Smooth muscle cell (in vitro differentiated cells): ENCODE measurements around the gene STBD1. TPM values are rescaled to one million over a fixed set of nuclear protein-coding genes. Genes with fewer than 3 reads are reported as not detected.
"Not testable (repeated sequence)": the region's sequence is repeated elsewhere in the genome, so short reads cannot be mapped to it uniquely, and the experiment has no call there.

ENCODE experiments used
- DNase-seq: peaks from one replicate; lab custom pipeline; 2025; ENCODE audit not compliant: unreplicated experiment; lab: John Stamatoyannopoulos, UW
- H2AFZ ChIP-seq: fragments of 200-600 bp; sonication (generic); 2 replicates; pipeline ENCODE4 v1.6.0; 2016; ENCODE audit warnings: antibody characterized with exemption, low read depth, mild to moderate bottlenecking
- H3F3A ChIP-seq: fragments of 200-600 bp; sonication (generic); 2 replicates; pipeline ENCODE4 v1.6.0; 2017; ENCODE audit warnings: antibody characterized with exemption, low read depth
- H3K27ac ChIP-seq: fragments of 200-600 bp; sonication (generic); 2 replicates; pipeline ENCODE4 v1.5.1; 2016; ENCODE audit warnings: low read depth, mild to moderate bottlenecking
- H3K27me3 ChIP-seq: fragments of 200-600 bp; sonication (generic); 2 replicates; pipeline ENCODE4 v1.6.1; 2016; ENCODE audit warnings: low read depth, mild to moderate bottlenecking
- H3K36me3 ChIP-seq: fragments of 200-600 bp; sonication (generic); 2 replicates; pipeline ENCODE4 v1.5.1; 2016; ENCODE audit warnings: low read depth
- H3K4me1 ChIP-seq: fragments of 200-600 bp; sonication (generic); 2 replicates; pipeline ENCODE4 v1.5.1; 2016; ENCODE audit warnings: low read depth
- H3K4me2 ChIP-seq: fragments of 200-600 bp; sonication (generic); 2 replicates; pipeline ENCODE4 v1.6.0; 2016; ENCODE audit warnings: mild to moderate bottlenecking
- H3K4me3 ChIP-seq: fragments of 200-600 bp; sonication (generic); 2 replicates; pipeline ENCODE4 v1.5.1; 2016; ENCODE audit warnings: mild to moderate bottlenecking
- H3K79me2 ChIP-seq: fragments of 200-600 bp; sonication (generic); 2 replicates; pipeline ENCODE4 v1.6.0; 2016; ENCODE audit warnings: low read depth, mild to moderate bottlenecking
- H3K9ac ChIP-seq: fragments of 200-600 bp; sonication (generic); 2 replicates; pipeline ENCODE4 v1.6.0; 2016; ENCODE audit warnings: low read depth
- H3K9me3 ChIP-seq: fragments of 200-600 bp; sonication (generic); replicated peaks from 2 replicates; pipeline ENCODE4 v1.5.1; 2016; ENCODE audit warnings: low read depth
- H4K20me1 ChIP-seq: fragments of 200-600 bp; sonication (generic); 2 replicates; pipeline ENCODE4 v1.6.0; 2016; ENCODE audit warnings: low read depth
- CTCF ChIP-seq: fragments of 200-600 bp; sonication (generic); IDR thresholded peaks from 2 replicates; pipeline ENCODE4 v1.5.1; 2017; ENCODE audit warnings: borderline replicate concordance, mild to moderate bottlenecking, antibody characterized with exemption; ENCODE audit not compliant: insufficient read depth, poor library complexity, severe bottlenecking
- WGBS: methylation state at CpG from one replicate; pipeline ENCODE4 v1.1.7; 2016; ENCODE audit warnings: low lambda C conversion rate; 5-methylcytosine and 5-hydroxymethylcytosine counted together
- polyA plus RNA-seq: library from polyadenylated mRNA; unstranded; fragments of >200 nt; fragmentation: Nextera tagmentation; extraction: Ambion mirVana; gene quantifications from 2 replicates; pipeline ENCODE4 v1.2.1, GENCODE V29; 2016
- total RNA-seq: library from RNA; depleted of rRNA; stranded (reverse); fragments of >200 nt; gene quantifications from 2 replicates; pipeline ENCODE4 v1.2.3, GENCODE V29; 2014

STBD1 gene
- total and polyA plus RNA-seq, 2 experiments from 2014 or later: 7.5 to 14.3 TPM

- no peaks in the 10 kb centered on the region for H3K27me3 ChIP-seq
- no peaks in the 10 kb centered on the region for H3K36me3 ChIP-seq
- H3F3A ChIP-seq: no peaks in the 10 kb centered on the region
- no peak for TF ChIP-seq CTCF
- no peak overlapping the region for H3K9ac ChIP-seq
- H3K4me1 ChIP-seq: no peaks in the 10 kb centered on the region
- H3K4me2 ChIP-seq: no peak overlapping the region
- WGBS: 83% methylated on average over 6 of the region's 6 CpGs
- no peak overlapping the region for H2AFZ ChIP-seq
- no peaks in the 10 kb centered on the region for H3K9me3 ChIP-seq
- no peak for DNase-seq
- no peaks in the 10 kb centered on the region for H4K20me1 ChIP-seq
- no peak overlapping the region for H3K27ac ChIP-seq
- H3K79me2 ChIP-seq: no peaks in the 10 kb centered on the region
- H3K4me3 ChIP-seq: no peak overlapping the region
These were observed 23.4 kb upstream of the STBD1 start for GRCh38 chr4:76282941-76283689.

GRCh38 chr4:76283900-76284299 is 22.6 kb upstream of the STBD1 start:
- no peak overlapping the region for H3K9ac ChIP-seq
- WGBS: 80% methylated on average over 4 of the region's 4 CpGs

GRCh38 chr4:76287811-76288210 is 18.7 kb upstream of the STBD1 start:
- H3K79me2 ChIP-seq, H3K4me1 ChIP-seq, DNase-seq, H3F3A ChIP-seq, H3K4me2 ChIP-seq, H3K36me3 ChIP-seq, H3K27ac ChIP-seq, H3K9me3 ChIP-seq, H4K20me1 ChIP-seq, H2AFZ ChIP-seq, H3K4me3 ChIP-seq, H3K9ac ChIP-seq, H3K27me3 ChIP-seq: not testable (repeated sequence)
- 81% methylated on average over 3 of the region's 3 CpGs for WGBS

More at GRCh38 chr4:76283900-76284299, 22.6 kb upstream of the STBD1 start:
- no peaks in the 10 kb centered on the region for H4K20me1 ChIP-seq
- H3K4me1 ChIP-seq: no peaks in the 10 kb centered on the region
- no peaks in the 10 kb centered on the region for H3K9me3 ChIP-seq
- no peak overlapping the region for H3K27ac ChIP-seq
- H3F3A ChIP-seq: no peaks in the 10 kb centered on the region
- no peak overlapping the region for H3K4me3 ChIP-seq
- TF ChIP-seq CTCF: no peak
- no peaks in the 10 kb centered on the region for H3K27me3 ChIP-seq
- no peak overlapping the region for H2AFZ ChIP-seq
- no peaks in the 10 kb centered on the region for H3K36me3 ChIP-seq
- no peak overlapping the region for H3K4me2 ChIP-seq
- DNase-seq: no peak
- H3K79me2 ChIP-seq: no peaks in the 10 kb centered on the region

GRCh38 chr4:76292730-76293129 is 13.8 kb upstream of the STBD1 start:
- no peak for DNase-seq
- Histone ChIP-seq H3K4me3 (no peak overlapping the region), H3K27me3 (no peaks in the 10 kb centered on the region), H2AFZ (no peak overlapping the region), H3K4me1 (no peaks in the 10 kb centered on the region), H3K4me2 (no peak overlapping the region), H3K36me3 (no peaks in the 10 kb centered on the region), H3K9ac (no peak overlapping the region), H4K20me1 (no peaks in the 10 kb centered on the region), H3K9me3 (no peaks in the 10 kb centered on the region), H3K27ac (no peak overlapping the region), H3F3A (peaks cover 2% of the 10 kb centered on the region), H3K79me2 (no peaks in the 10 kb centered on the region)
- no peak for TF ChIP-seq CTCF
- WGBS: 97% methylated on average over 3 of the region's 3 CpGs
